HL-60/S4 (cell line): ENCODE results near the gene DNAH8.

ENCODE experiments used
- in situ Hi-C: fragments of 300-500 bp; cut with MboI; formaldehyde crosslinking; loops from 2 replicates; pipeline ENCODE4 v1.14.3; 2022; ENCODE audit warnings: low sequenced_read_pairs

The DNAH8 gene

GRCh38 chr6:39062014-39062740, 347.1 kb downstream of the DNAH8 start:
- in situ Hi-C loops, result no loop called here

- in situ Hi-C loops, result no loop called here
Observed at GRCh38 chr6:39063526-39063925, 348.4 kb downstream of the DNAH8 start.

DNA sequence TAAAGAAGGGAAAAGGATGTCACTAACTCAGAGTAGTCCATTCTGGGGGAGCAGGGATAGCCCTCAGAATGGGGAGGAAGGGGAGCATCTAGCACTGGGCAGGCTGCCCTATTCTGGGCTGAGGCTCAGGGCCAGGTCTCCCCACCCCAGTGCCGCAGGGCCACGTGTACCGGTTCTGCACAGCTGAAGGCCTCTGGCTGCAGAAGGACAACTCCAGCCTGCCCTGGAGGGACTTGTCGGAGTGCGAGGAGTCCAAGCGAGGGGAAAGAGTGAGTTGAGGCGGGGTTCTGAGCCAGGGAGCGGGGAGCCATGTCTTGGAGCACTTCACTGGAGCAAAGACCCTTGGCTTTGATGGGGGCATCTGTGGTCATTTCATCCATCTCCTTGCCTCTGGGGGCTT, 350.4 kb downstream of the DNAH8 start:
- in situ Hi-C loops, result no loop called here

GRCh38 chr6:39068391-39068790, 353.3 kb downstream of the DNAH8 start:
- in situ Hi-C loops, result no loop called here

DNA sequence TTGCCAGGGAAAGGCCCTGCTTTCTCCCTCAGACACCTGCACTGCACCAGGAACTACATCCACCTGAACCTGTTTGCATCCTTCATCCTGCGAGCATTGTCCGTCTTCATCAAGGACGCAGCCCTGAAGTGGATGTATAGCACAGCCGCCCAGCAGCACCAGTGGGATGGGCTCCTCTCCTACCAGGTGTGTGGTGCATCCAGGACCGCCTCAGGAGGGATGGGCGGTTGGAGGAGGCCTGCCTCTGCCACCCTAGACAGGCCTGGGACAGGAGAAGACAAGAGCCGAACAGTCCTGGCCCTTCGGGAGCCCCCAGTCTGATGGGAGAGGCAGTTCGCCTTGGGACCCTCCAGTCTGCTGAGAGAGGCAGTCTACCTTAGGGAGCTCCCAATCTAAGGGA, 357.7 kb downstream of the DNAH8 start:
- in situ Hi-C loops, result no loop called here

- in situ Hi-C loops, result no loop called here
Observed at GRCh38 chr6:39073471-39074355, 358.6 kb downstream of the DNAH8 start.

- in situ Hi-C loops, result no loop called here
Observed at GRCh38 chr6:39074486-39074885, 359.4 kb downstream of the DNAH8 start.

DNA sequence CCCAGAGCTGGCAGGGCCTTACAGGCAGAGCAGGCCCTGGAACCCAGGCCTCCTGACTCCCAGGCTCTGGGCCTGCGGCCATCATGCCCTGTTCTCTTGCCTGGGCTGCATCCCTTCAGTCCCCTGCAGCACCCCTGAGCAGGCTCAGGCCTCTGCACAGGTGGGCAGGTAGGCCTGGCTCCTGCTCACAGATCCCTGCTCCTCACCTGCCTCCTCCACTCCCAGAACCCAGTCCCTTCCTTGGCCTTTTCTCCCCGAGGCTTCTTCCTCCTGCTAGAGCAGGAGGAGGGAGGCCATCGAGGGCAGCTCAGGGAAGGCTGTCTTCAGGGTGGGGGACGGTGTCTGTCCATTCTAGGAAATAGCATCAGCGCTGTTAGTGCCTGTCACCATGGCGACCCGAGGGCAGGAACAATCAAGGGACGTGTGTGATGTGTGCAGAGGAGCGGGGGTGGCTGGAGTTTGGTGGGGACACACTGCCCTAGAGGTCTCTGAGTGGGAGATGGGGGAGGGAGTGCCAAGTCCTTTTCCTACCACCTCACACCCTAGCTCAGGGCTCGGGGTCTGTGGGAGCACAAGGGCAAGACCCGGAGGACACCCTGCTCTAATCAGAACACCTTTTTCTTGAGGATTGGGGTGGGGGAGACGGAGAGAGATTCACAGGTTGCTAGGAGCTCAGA, 360.0 kb downstream of the DNAH8 start:
- in situ Hi-C loops, result no loop called here

DNA sequence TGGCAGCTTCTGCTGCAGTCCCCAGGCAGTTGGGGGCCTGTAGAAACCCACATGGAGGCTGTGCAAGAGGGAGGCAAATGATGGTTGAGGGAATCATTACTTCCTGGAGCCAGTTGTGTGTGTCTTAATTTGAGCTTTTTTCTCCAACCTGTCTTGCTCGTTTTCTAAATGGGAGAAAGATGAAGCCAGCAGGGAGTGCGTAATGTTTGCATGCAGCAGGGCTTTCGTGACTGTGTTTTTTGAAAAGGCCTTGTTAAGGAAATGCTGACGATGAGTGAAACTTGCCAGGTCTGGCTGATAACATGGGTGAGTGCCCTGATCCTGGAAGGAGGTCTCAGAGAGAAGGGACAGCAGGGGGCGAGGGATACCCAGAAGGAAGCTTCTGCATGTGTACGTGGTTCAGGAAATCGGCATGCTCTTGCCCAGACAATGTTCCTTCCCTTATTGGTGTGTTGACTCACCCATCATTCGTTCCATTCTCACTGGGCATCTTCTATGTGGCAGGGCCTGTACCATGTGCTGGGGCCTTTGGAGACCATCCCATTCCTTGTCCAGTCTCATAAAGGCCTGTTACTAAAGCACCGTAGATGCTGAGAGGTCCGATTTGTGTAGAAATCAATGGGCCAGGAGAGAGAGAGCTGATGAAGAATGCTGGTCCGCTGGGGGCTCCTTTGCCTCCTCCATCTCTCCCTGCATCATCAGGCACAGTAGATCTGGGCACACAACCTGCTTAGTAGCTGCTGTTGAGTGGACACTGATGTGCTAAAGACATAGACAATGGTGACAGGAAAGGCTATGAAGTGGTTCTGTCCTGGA, 360.9 kb downstream of the DNAH8 start:
- in situ Hi-C loops, result no loop called here

DNA sequence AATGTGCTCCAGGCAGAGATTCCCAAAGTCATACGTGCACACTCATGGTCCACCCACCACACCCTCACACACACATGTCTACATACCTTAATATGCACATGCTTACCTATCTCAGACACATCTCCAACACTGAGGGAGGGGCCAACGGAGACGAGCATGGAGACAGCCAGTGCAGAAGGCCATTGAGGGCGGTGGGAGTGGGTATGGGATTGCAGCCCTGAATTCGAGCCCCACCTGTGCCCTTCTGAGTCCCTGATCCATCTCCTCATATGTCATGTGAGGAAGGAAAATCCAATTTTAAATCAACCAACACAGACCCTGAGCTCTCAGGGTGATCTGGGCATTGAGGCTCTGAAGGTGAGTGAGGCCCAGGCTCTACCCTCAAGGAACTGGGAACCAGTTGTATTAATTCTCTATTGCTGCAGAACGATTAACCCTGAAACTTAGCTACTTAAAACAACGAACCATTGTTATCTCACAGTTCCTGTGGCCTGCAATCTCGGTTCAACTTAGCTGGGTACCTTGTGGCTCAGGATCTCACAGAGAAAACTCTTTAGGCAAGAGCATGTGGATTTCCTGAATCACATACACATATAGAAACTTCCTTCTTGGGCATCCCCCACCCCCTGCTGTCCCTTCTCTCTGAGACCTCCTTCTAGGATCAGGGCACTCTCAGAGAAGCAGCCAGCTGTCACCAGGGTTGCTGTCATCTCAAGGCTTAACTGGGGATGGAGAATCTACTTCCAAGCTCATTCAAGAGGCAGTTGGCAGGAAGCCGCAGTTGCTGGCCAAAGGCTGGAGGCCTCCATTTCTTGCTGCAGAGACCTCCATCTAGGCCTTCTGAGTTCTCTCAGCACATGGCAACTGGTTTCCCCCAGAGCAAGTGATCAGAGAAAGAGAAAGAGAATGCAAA, 361.8 kb downstream of the DNAH8 start:
- in situ Hi-C loops, result no loop called here

- in situ Hi-C loops, result no loop called here
Observed at GRCh38 chr6:39077882-39078594, 362.9 kb downstream of the DNAH8 start.

GRCh38 chr6:39078695-39079094, 363.6 kb downstream of the DNAH8 start:
- in situ Hi-C loops, result no loop called here

DNA sequence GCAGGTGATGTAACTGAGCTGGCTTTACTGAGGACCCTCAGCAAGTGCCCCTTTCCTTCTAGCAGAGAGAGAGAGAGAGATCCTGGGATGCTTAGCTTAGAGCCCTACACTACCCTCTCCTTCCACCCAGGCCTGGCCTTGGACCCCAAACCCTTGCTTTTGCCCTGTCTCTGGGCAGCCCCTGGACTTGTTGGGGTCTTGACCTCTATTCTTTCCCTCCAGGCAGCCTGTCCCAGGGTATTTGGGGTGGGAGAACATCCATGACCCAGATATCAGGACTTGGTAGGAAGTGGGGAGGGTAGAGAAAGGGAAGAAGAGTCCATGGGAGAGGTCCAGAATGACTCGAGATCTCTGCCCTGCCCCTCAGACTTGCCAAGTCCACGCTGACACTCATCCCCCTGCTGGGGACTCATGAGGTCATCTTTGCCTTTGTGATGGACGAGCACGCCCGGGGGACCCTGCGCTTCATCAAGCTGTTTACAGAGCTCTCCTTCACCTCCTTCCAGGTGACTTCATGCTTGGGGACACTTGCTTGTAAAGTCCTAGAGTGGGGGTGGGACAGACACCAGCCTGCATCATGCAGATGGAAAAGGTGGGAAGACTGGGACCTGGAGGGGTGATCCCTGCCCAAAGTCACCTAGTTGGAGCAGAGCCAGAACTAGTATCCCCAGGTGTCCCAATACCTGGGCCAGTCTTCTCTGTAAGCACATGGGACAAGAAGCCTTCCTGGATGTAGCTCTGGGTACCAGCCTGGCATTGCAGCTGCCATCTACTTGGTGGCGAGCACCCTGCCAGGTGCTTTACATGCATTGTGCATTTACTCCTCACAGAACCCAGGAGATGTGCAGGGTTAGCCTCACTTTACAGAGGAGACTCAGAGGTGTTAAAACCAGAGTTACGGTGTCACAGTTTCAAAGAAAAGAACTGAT, 364.4 kb downstream of the DNAH8 start:
- in situ Hi-C loops, result no loop called here
